Neuronal stem cell (in vitro differentiated cells): Measurements from ENCODE around the gene CREM. TPM values are rescaled to one million over a fixed set of nuclear protein-coding genes. Genes with fewer than 3 reads are reported as not detected.
"Not testable (repeated sequence)": the region's sequence is repeated elsewhere in the genome, so short reads cannot be mapped to it uniquely, and the experiment has no call there.

Experiments used
- DNase-seq: peaks from one replicate; pipeline ENCODE4 v3.0.0-alpha.2; 2013; ENCODE audit warnings: low spot score
- H2AFZ ChIP-seq: one replicate; pipeline ENCODE4 v1.6.1; 2013; ENCODE audit warnings: mild to moderate bottlenecking, low read length, inconsistent platforms
- H2AK5ac ChIP-seq: 2 replicates; pipeline ENCODE4 v1.6.1; 2013; ENCODE audit warnings: low read depth, mild to moderate bottlenecking, inconsistent platforms, low read length, moderate library complexity, mixed read lengths
- H2BK120ac ChIP-seq: 2 replicates; pipeline ENCODE4 v1.6.1; 2013; ENCODE audit warnings: low read depth, mild to moderate bottlenecking, inconsistent platforms, low read length, moderate library complexity, mixed read lengths
- H2BK12ac ChIP-seq: one replicate; pipeline ENCODE4 v1.6.1; 2013; ENCODE audit warnings: low read length, inconsistent platforms
- H2BK15ac ChIP-seq: 2 replicates; pipeline ENCODE4 v1.6.1; 2013; ENCODE audit warnings: mild to moderate bottlenecking, low read length, inconsistent platforms, mixed read lengths
- H2BK5ac ChIP-seq: one replicate; pipeline ENCODE4 v1.6.1; 2013; ENCODE audit warnings: inconsistent platforms, mild to moderate bottlenecking, low read length, moderate library complexity
- H3K14ac ChIP-seq: one replicate; pipeline ENCODE4 v1.6.1; 2013; ENCODE audit warnings: low read length, inconsistent platforms
- H3K18ac ChIP-seq: 2 replicates; pipeline ENCODE4 v1.6.1; 2013; ENCODE audit warnings: low read length, inconsistent platforms
- H3K23ac ChIP-seq: 2 replicates; pipeline ENCODE4 v1.6.1; 2013; ENCODE audit warnings: low read depth, mild to moderate bottlenecking, mixed read lengths, low read length, inconsistent platforms; ENCODE audit not compliant: poor library complexity
- H3K27ac ChIP-seq: replicated peaks from 3 replicates; pipeline ENCODE4 v1.5.1; 2013; ENCODE audit warnings: low read length, inconsistent platforms
- H3K27me3 ChIP-seq, 3 experiments: 2 replicates each; pipeline ENCODE4 v1.6.1; 2013; ENCODE audit warnings: low read length in 3 of 3, mild to moderate bottlenecking in 2 of 3, inconsistent platforms in 1 of 3, low read depth in 1 of 3, mixed read lengths in 1 of 3, moderate library complexity in 1 of 3; ENCODE audit not compliant: control insufficient read depth in 3 of 3, insufficient read depth in 3 of 3
- H3K36me3 ChIP-seq, 2 donors: replicated peaks in 1 of 2; 2 replicates each; pipeline ENCODE4 v1.6.1; 2013; ENCODE audit warnings: low read length in 2 of 2; ENCODE audit not compliant: control insufficient read depth in 2 of 2, insufficient read depth in 2 of 2
- H3K4ac ChIP-seq: 2 replicates; pipeline ENCODE4 v1.6.1; 2013; ENCODE audit warnings: inconsistent platforms, mild to moderate bottlenecking, low read length, moderate library complexity
- H3K4me1 ChIP-seq, 2 donors: 1 replicate in 1 of 2; 2 replicates in 1 of 2; pipeline ENCODE4 v1.6.1; 2013; ENCODE audit warnings: low read length in 2 of 2, low read depth in 1 of 2; ENCODE audit not compliant: control insufficient read depth in 2 of 2, insufficient read depth in 1 of 2
- H3K4me2 ChIP-seq: one replicate; pipeline ENCODE4 v1.6.1; 2013; ENCODE audit warnings: mild to moderate bottlenecking, low read length, inconsistent platforms; ENCODE audit not compliant: insufficient read depth, poor library complexity, severe bottlenecking
- H3K4me3 ChIP-seq, 2 donors: 2 replicates each; pipeline ENCODE4 v1.5.1; 2013; ENCODE audit warnings: low read length in 2 of 2, mild to moderate bottlenecking in 2 of 2, inconsistent platforms in 1 of 2, moderate library complexity in 1 of 2
- H3K79me1 ChIP-seq: one replicate; pipeline ENCODE4 v1.6.1; 2013; ENCODE audit warnings: low read depth, mild to moderate bottlenecking, inconsistent platforms, low read length, moderate library complexity
- H3K9ac ChIP-seq: one replicate; pipeline ENCODE4 v1.6.1; 2013; ENCODE audit warnings: mild to moderate bottlenecking, low read depth, low read length, inconsistent platforms; ENCODE audit not compliant: poor library complexity
- H3K9me3 ChIP-seq, 2 donors: replicated peaks in 1 of 2; 2 replicates each; pipeline versions ENCODE3 to v1.6.1; 2013; ENCODE audit warnings: low read length in 2 of 2, mild to moderate bottlenecking in 2 of 2, inconsistent platforms in 1 of 2, low read depth in 1 of 2, mixed read lengths in 1 of 2, moderate library complexity in 1 of 2; ENCODE audit not compliant: control insufficient read depth in 2 of 2, insufficient read depth in 1 of 2
- H4K8ac ChIP-seq: one replicate; pipeline ENCODE4 v1.6.1; 2013; ENCODE audit warnings: low read depth, mild to moderate bottlenecking, inconsistent platforms, low read length, moderate library complexity
- H4K91ac ChIP-seq: one replicate; pipeline ENCODE4 v1.6.1; 2013; ENCODE audit warnings: low read length, low read depth, mild to moderate bottlenecking, inconsistent platforms; ENCODE audit not compliant: poor library complexity
- WGBS, 2 donors: extraction: QIAGEN DNeasy Blood & Tissue Kit; methylation state at CpG; one replicate each; pipeline ENCODE4 v1.1.7; 2013; ENCODE audit warnings: missing lambda C conversion rate in 2 of 2, mixed read lengths in 1 of 2; ENCODE audit not compliant: insufficient read length in 2 of 2, insufficient replicate concordance in 1 of 2; ENCODE audit errors: extremely low coverage in 2 of 2; 5-methylcytosine and 5-hydroxymethylcytosine counted together
- polyA plus RNA-seq, 2 experiments: library from polyadenylated mRNA; stranded (reverse); fragments of 200-250 nt; gene quantifications; one replicate each; pipeline ENCODE4 v1.2.3, GENCODE V29; 2013

CREM gene
- polyA plus RNA-seq (2013, experiment 1 of 2): 53.1 TPM
- polyA plus RNA-seq (2013, experiment 2 of 2): 53.6 TPM

GRCh38 chr10:35126530-35127288 lies at the start of gene CREM:
CREM (plus strand) TSS chr10:35126846; CDS start chr10:35137836, 10,990 bp downstream.
- H3K4me3 ChIP-seq: peak within 1 kb of the TSS; percentile 77 to 98
- H3K79me1 ChIP-seq: no peaks in the 10 kb centered on the region
- H2BK5ac ChIP-seq: peak within 1 kb of the TSS; percentile 70
- peak within 1 kb of the TSS; percentile 95 for H2AFZ ChIP-seq
- H3K36me3 ChIP-seq: no peaks in the 10 kb centered on the region
- H3K14ac ChIP-seq: peak within 1 kb of the TSS; percentile 79
- peak within 1 kb of the TSS; percentile 85 for H2BK15ac ChIP-seq
- no CpG with 5 or more reads among the region's 80 CpGs for WGBS, 2 donors
- H3K18ac ChIP-seq: peak within 1 kb of the TSS; percentile 98
- H2BK120ac ChIP-seq: no peak within 1 kb of the TSS
- peaks cover 0 to 4% of the 10 kb centered on the region in 2 donors for H3K4me1 ChIP-seq
- no peak within 1 kb of the TSS for H4K91ac ChIP-seq
- no peak within 1 kb of the TSS for H2BK12ac ChIP-seq
- no peaks in the 10 kb centered on the region for H3K27me3 ChIP-seq
- H3K4me2 ChIP-seq: peak within 1 kb of the TSS; percentile 90
- H3K9me3 ChIP-seq: no peaks in the 10 kb centered on the region
- peak; percentile 98 for DNase-seq
- H3K9ac ChIP-seq: peak within 1 kb of the TSS; percentile 94
- H3K4ac ChIP-seq: no peak within 1 kb of the TSS
- H4K8ac ChIP-seq: peak within 1 kb of the TSS; percentile 43
- H3K27ac ChIP-seq: peak within 1 kb of the TSS; percentile 97
- H2AK5ac ChIP-seq: peak within 1 kb of the TSS; percentile 74
- H3K23ac ChIP-seq: peak within 1 kb of the TSS; percentile 100

DNA sequence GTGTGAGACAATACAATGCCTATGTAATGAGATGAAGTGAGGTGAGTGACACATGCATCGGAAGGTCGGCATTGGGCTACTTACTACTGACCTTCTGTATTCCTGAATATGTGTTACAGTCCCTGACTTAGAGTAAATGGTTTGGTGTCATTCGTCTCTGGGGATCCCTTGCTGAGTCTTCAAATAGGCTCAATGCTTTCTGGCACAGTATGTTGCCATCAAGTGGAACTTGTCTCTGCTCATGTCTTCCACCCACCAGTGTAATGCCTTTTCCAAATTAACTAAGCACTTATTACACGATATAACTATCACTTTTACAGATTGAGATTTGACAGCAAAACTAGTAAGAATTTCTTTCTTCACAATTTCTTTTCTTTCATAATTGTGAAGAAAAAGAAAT lies 47.4 kb upstream of the CREM start:
- H2BK120ac ChIP-seq: no peak overlapping the region
- H3K4ac ChIP-seq: no peak overlapping the region
- H3K27me3 ChIP-seq: no peaks in the 10 kb centered on the region
- no peak overlapping the region for H3K14ac ChIP-seq
- H3K27ac ChIP-seq: no peak overlapping the region
- no peak for DNase-seq
- no peak overlapping the region for H2BK12ac ChIP-seq
- H2AFZ ChIP-seq: no peak overlapping the region
- H4K8ac ChIP-seq: no peak overlapping the region
- peaks cover 3 to 9% of the 10 kb centered on the region in 2 donors for H3K36me3 ChIP-seq
- H3K79me1 ChIP-seq: no peaks in the 10 kb centered on the region
- H3K4me2 ChIP-seq: no peak overlapping the region
- H3K23ac ChIP-seq: no peak overlapping the region
- H3K4me1 ChIP-seq: no peaks in the 10 kb centered on the region
- H2AK5ac ChIP-seq: no peak overlapping the region
- no peak overlapping the region for H4K91ac ChIP-seq
- no peak overlapping the region for H2BK5ac ChIP-seq
- H3K4me3 ChIP-seq: no peak overlapping the region
- no peak overlapping the region for H2BK15ac ChIP-seq
- peaks cover 0 to 21% of the 10 kb centered on the region in 2 donors for H3K9me3 ChIP-seq
- H3K18ac ChIP-seq: no peak overlapping the region
- no peak overlapping the region for H3K9ac ChIP-seq
- no CpG with 5 or more reads among the region's 4 CpGs for WGBS, 2 donors

GRCh38 chr10:35079763-35080162 lies 46.9 kb upstream of the CREM start:
- Histone ChIP-seq H3K4me1 (no peaks in the 10 kb centered on the region), H3K18ac (no peak overlapping the region), H3K4me2 (no peak overlapping the region), H3K9me3 (peaks cover 0 to 25% of the 10 kb centered on the region in 2 donors), H2AK5ac (no peak overlapping the region), H3K27ac (no peak overlapping the region), H2BK120ac (no peak overlapping the region), H3K23ac (no peak overlapping the region), H3K4me3 (no peak overlapping the region), H4K91ac (no peak overlapping the region), H2BK12ac (no peak overlapping the region), H3K79me1 (no peaks in the 10 kb centered on the region), H3K9ac (no peak overlapping the region), H2AFZ (no peak overlapping the region), H2BK5ac (no peak overlapping the region), H3K4ac (no peak overlapping the region), H4K8ac (no peak overlapping the region), H3K27me3 (no peaks in the 10 kb centered on the region), H2BK15ac (no peak overlapping the region), H3K14ac (no peak overlapping the region), H3K36me3 (peaks cover 3 to 9% of the 10 kb centered on the region in 2 donors)
- WGBS, 2 donors: no CpG with 5 or more reads among the region's 3 CpGs
- no peak for DNase-seq

DNA sequence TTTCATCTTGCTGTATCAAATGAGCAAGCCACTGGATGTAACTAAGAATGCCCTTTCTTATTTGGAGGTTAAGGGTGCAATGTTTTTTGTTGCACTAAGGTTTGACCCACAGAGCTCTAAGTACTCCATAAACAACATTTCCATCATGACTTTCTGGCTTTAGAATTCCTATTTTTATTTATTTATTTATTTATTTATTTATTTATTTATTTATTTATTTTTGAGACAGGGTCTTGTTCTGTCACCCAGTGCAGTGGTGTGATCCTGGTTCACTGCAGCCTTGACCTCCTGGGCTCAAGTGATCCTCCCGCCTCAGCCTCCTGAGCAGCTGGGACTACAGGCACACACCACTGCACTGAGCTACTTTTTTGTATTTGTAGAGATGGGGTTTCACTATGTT lies 46.4 kb upstream of the CREM start:
- H2BK120ac ChIP-seq, H2BK12ac ChIP-seq, H3K23ac ChIP-seq, H3K79me1 ChIP-seq, H3K4me3 ChIP-seq, H4K8ac ChIP-seq, H2BK5ac ChIP-seq, H3K14ac ChIP-seq, H2BK15ac ChIP-seq, H3K4me2 ChIP-seq, H2AFZ ChIP-seq, H3K27me3 ChIP-seq, H4K91ac ChIP-seq, H3K27ac ChIP-seq, H3K18ac ChIP-seq, H3K9ac ChIP-seq, H2AK5ac ChIP-seq, H3K36me3 ChIP-seq, H3K4ac ChIP-seq, DNase-seq, H3K4me1 ChIP-seq: not testable (repeated sequence)
- H3K9me3 ChIP-seq: peaks cover 0 to 25% of the 10 kb centered on the region in 2 donors
- no CpG with 5 or more reads among the region's 1 CpG for WGBS, 2 donors
